GM10847 (cell line): Measurements from ENCODE around the gene APOC3.

Source experiments
- POLR2A ChIP-seq: IDR thresholded peaks from 2 replicates; pipeline ENCODE4 v1.6.1; 2011; ENCODE audit not compliant: insufficient read length; ENCODE audit errors: extremely low read depth

APOC3 gene

DNA sequence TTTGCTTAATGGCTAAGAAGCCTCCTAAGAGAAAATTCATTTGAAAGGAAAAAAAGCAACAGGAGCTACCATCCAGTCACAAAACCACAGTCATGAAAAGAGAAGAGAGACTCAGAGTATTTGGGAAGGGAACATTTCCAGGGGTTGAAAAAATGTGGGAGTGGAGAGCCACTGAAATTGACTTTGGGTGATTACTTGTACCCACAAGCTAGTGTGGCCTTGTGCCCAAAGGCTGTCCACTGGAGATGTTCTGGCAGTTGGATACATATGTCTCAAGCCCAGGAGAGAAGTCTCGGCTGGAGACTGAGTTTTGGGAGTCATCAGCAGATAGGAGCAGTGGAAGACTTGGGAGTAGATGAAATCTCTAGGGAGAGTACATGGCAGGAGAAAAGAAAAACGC, 34.9 kb upstream of the APOC3 start:
- TF ChIP-seq POLR2A = no peak

DNA sequence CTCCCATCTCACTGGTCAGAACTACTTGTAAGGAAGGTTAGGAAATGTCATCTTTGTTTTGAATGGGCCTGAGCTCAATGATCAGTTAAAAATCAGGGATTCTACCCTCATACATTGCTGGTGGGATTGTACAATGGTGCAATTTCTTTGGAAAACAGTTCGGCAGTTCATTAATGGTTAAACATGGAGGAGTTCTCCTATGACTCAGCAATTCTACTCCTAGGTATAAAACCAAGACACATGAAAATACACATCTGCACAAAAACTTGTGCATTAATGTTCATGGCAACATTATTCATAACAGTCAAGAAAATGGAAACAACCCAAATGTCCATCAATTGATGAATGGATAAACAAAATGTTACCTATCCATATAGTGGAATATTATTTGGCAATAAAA, 33.2 kb upstream of the APOC3 start:
- TF ChIP-seq POLR2A = no peak

DNA sequence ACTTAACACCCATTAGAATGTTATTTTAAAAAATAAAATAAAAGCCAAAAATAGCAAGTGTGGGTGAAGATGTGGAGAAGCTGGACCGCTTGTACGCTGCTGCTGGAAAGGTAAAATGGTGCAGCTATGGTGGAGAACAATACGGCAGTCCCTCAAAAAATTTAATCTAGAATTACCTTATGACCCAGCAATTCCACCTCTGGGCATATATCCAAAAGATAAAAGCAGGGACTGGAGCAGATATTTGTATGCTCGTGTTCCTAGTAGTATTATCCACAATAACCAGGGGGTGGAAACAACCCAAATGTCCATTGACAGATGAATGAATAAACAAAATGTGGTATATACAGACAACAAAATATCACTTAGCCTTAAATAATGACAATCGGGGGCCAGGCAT, 31.9 kb upstream of the APOC3 start:
- TF ChIP-seq POLR2A = no peak

DNA sequence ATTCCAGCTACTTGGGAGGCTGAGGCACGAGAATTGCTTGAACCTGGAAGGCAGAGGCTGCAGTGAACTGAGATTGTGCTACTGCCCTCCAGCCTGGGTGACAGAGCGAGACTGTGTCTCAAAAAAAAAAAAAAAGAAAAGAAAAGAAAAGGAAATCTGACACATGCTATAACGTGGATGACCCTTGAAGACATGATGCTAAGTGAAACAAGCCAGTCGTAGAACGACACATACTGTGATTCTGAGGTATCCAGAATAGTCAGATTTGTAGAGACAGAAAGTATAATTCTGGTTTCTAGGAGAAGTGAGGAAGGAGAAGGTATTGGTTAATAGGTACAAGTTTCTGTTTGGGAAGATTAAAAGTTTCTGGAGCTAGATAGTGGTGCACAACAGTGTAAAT, 31.3 kb upstream of the APOC3 start:
- TF ChIP-seq POLR2A = no peak

DNA sequence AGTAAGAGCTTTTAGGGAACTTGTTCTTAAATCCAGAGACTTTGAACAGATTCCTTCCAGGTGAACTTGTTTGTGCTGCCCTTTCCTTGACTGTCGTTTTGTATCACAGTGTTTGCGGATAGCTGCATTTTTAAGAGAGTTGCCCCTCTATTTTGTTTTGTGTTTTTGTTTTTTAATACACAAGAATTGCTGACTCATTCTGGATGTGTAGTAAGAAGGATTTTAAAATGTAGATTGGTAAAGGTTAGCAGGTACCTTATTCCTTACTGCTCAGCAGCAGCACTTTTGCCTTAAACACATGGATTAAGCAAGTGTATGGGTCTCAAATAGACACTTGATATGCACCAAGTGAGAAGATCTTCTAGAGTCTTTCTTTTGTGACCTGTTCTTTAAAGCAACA, 29.1 kb upstream of the APOC3 start:
- TF ChIP-seq POLR2A = no peak

DNA sequence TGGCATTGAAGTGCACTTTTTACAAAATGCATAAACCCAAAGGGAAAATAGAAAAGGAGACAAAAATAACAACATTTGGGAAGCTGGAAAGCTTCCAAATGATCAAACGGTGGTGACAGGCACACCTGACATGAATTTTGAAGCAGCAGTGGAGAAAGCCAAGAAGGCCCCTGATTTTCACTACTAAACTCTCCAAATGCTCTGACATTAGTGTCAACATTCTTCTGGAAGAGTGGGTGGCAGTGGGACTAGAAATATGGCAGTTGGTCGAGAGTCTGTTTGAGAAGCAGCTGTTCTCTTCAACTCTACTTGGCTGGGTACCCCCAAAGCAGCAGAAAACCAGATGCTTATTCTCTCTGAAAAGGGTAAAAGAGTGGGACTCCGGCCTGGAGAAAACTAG, 25.7 kb upstream of the APOC3 start:
- no peak for TF ChIP-seq POLR2A

DNA sequence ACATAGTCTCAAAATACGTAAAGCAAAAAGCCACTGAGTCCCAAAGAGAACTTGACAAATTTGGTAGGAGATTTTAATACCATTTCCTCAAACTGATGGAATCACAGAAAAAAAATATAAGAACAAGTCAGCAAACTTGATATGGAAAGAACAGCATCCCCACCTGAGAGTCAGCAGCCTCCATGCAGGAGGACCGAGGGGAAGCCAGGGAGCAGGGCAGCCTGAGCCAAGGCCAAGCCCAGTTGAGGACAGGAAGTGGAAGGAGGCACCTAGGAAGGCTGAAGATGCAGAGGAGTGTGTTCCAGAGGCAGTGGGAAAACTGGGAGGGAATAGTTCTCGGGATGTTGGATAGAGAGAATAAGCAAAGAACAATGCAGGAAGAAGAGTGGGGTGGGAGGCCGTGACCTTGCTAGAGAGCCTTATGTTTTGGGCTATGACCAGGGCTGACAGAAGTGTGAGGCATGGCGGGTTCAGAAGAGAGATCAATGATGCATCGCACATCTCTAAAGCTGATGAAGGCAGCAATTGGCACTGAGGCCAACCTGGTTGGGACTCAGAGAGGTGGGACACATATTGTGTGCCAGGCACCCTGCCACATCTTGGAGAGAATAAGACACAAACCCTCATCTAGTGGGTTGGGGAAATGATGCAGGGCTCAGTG, 22.0 kb upstream of the APOC3 start:
- no peak for TF ChIP-seq POLR2A

DNA sequence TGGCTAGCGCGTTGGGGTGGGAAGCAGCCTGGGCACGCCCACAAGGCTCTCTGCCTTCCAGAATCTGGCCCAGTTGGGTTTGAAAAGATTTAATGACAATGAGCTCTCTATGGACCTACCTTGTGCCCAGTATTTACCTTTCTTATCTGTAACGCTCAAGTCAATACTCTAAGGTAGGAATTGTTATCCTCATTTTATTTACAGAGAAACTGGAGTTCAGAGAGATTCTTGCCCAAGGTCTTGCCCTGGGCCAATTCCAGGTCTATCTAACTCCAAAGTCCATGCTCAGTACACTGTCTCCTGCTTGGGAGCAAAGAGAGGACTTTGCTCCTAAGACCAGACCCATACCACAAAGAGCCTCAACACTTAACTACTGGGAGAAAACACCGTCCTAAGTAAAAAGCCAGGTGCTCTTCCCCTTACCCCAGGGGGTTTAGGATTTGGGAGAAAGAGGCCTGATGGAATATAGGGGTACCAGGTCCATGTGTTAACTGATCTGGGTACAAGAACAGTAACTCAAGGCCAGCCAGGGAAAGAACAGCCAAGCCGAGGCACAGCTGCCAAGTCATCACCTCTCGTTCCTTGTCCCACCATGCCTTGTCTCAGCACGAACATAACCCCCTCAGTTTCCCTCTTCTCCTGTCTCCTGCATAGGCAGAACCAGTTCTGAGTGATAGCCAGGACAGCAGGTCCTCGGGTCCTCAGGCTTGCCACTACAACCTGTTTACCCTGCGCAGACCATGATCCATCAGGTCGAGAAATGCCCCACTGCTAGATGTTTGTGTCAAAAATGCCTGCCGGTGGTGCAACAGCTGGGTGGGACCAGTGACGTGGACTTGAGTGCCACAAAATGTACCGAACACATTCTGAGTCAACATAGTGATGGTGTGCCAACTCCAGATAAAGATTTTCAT, 21.2 kb upstream of the APOC3 start:
- no peak for TF ChIP-seq POLR2A

DNA sequence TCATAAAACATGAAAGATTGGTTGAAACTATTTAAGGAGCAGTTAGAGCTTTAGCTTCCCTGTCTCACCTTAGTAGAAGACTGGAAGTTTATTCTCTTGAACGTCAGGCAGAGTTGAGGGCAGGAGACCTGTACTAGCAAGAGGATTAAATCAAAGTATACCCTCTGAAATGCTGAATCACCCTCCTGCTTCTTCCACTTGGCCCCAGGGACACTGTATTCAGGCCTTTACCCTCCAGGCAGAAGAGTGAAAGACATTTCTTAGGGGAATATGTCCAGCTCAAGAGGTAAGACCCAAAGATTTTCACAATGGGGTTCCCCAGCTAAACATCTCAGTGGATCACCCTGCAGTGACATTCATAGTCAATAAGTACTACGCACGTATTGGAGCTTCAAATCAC, 18.5 kb upstream of the APOC3 start:
- TF ChIP-seq POLR2A = no peak

DNA sequence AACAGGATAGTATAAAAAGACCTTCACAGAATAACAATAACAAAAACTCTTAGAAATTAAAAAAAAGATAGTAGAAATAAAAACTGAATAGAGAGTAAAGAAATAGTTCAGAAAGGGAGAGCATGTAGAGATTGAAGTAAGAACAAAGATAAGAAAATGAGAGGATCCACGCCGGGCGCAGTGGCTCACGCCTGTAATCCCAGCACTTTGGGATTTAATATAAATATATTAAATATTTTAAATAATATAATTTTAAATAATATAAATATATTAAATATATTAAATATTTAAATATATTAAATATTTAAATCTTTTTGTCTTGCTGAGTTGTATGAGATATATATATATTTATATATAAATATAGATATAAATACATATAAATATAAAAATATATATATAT, 17.6 kb upstream of the APOC3 start:
- no peak for TF ChIP-seq POLR2A

DNA sequence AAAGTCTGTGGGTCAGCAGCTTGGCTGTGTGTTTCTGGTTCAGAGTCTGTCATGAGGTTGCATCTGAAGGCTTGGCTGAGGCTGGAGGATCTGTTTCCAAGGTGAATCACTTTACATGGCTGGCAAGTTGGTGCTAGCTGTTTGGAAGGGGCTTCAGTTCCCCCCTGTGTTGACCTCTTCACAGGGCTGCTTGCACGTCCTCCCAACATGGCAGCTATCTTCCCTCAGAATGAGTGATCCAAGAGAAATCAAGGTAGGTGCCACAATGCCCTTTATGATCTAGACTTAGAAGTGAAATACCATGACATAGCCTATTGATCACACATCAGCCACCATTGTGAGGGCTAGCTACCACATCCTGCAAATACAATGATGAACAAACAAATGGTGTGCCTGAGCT, 16.5 kb upstream of the APOC3 start:
- no peak for TF ChIP-seq POLR2A

DNA sequence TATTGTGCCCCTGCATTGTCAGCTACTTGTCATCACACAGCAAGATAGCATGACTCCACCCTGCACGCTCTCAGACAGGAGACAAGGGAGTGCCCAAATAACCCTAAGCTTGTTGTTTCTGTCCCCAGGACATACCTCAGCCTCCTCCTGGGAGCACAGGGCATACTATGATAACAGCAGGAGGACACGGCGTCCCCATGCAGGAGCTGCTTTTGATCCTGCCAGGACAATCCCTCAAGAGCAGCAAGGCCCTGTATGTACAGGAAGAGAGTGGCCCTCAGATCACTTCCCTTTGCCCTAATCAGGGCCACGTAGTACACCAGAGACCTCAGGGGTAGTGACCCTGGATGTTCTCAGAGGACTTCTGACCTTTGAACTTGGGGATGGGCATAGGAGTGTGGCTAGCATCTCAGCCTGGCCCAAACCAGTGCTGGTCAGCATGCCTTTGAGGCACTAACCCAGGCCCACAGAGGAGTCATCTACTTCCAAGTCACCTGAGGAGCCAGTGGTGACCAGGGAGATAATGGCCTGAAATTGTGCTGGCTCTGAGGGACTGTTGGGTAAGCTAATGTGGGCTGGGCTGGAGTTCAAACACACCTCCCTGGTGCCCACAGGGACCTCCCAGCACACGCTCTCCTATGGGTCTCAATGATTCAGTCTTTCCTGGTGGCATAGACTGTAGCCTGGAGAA, 15.8 kb upstream of the APOC3 start:
- no peak for TF ChIP-seq POLR2A

DNA sequence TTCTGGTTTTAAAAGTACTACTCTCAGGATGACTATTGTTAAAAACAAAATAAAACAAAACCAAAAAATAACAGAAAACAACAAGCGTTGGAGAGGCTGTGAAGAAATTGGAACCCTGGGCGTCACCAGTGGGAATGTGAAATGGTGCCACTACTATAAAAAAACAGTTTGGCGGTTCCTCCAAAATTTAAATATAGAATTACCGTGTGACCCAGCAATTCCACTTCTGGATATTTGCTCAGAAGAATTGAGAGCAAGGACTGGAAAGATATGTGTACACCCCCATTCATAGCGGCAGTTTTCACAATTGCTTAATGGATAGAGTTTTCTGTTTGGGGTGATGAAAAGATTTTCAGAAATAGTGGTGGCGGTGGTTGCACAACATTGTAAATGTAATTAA, 15.2 kb upstream of the APOC3 start:
- TF ChIP-seq POLR2A = no peak

DNA sequence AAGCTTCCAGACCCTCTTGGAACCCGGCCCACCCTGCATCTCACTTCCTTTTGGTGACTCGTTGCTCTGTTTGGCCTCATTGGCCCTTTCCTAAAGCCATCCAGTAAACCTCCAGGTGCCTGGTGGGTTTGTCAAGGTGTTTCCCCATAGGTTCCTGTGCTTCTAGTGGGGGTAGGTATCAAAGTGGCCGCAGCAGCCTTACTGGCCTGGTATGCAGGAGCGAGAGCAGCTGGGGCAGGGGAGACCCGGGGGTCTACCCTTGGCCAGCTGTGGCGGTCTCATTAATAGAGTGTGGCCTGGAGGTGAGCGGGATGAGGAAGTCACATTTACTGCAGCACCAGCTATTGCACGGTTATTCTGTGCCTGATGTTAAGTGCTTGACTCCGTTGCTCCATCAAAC, 10.7 kb upstream of the APOC3 start:
- no peak for TF ChIP-seq POLR2A

DNA sequence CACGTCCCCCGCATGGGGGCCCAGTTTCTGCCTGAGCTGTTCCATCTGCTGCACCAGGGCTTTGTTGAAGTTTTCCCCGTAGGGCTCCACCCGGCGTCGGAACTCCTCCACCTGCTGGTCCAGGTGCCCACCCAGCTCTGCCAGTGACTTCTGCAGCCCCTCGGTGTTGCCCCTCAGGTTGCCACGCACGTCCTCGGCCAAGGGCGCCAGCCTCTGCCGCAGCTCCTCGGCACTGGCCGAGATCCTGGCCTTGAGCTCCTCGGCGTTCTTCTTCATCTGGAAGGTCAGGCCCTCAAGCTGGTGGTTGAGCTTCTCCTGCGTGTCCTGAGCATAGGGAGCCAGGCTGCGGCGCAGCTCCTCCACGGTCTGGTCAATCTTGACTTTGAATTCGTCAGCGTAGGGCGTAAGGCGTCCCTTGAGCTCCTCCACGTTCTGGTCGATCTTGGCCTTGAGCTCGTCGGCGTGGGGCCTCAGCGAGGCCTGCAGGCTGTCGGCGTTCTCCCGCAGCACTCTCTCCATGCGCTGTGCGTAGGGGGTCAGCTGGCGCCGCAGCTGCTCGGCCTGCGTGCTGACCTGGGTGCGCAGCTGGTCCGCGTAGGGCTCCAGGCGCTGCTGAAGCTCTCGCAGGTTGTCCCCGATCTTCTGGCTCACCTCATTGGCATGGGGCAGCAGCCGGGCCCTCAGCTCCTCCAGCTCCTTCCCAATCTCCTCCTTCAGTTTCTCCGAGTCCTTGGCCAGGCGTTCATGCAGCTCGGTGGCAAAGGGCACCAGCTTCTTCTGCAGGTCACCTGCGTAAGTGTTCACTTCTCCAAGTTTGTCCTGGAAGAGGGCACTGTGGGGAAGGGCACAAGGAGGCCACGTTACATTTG, 8.4 kb upstream of the APOC3 start:
- no peak for TF ChIP-seq POLR2A
